ACC112 (cell line): ENCODE results near the gene FRMD5.
"Not testable (repeated sequence)": the region's sequence is repeated elsewhere in the genome, so short reads cannot be mapped to it uniquely, and the experiment has no call there.

Source experiments
- H2AFZ ChIP-seq: fragments of 200-600 bp; sonication (generic); one replicate; pipeline ENCODE4 v1.6.0; 2017; ENCODE audit warnings: antibody characterized with exemption, low read length; ENCODE audit not compliant: unreplicated experiment
- H3K27ac ChIP-seq: fragments of 200-600 bp; sonication (generic); 2 replicates; pipeline ENCODE4 v1.5.1; 2014; ENCODE audit warnings: low read depth, mild to moderate bottlenecking, antibody characterized with exemption, low read length, moderate library complexity
- H3K27me3 ChIP-seq: fragments of 200-600 bp; sonication (generic); 2 replicates; pipeline ENCODE4 v1.6.1; 2014; ENCODE audit warnings: mild to moderate bottlenecking, antibody characterized with exemption, low read length, moderate library complexity, mixed read lengths; ENCODE audit not compliant: insufficient read depth
- H3K36me3 ChIP-seq: fragments of 200-600 bp; sonication (generic); 2 replicates; pipeline ENCODE4 v1.6.1; 2016; ENCODE audit warnings: mild to moderate bottlenecking, antibody characterized with exemption, low read length, moderate library complexity, mixed read lengths; ENCODE audit not compliant: insufficient read depth
- H3K4me1 ChIP-seq: fragments of 200-600 bp; sonication (generic); one replicate; pipeline ENCODE4 v1.6.1; 2016; ENCODE audit warnings: low read length, mixed read lengths; ENCODE audit not compliant: insufficient read depth, unreplicated experiment, control insufficient read depth
- H3K4me3 ChIP-seq: fragments of 200-600 bp; sonication (generic); 2 replicates; pipeline ENCODE4 v1.5.1; 2014; ENCODE audit warnings: mild to moderate bottlenecking, low read depth, low read length
- H3K79me2 ChIP-seq: fragments of 200-600 bp; sonication (generic); one replicate; pipeline ENCODE4 v1.6.0; 2016; ENCODE audit warnings: low read length; ENCODE audit not compliant: control insufficient read depth, unreplicated experiment, insufficient read depth

The FRMD5 gene

GRCh38 chr15:43830691-43831275, 364.3 kb downstream of the FRMD5 start:
- H3K27ac ChIP-seq, H2AFZ ChIP-seq, H3K27me3 ChIP-seq, H3K4me3 ChIP-seq, H3K36me3 ChIP-seq: not testable (repeated sequence)
- Histone ChIP-seq H3K79me2 (peaks cover 48% of the 10 kb centered on the region), H3K4me1 (peaks cover 11% of the 10 kb centered on the region)

DNA sequence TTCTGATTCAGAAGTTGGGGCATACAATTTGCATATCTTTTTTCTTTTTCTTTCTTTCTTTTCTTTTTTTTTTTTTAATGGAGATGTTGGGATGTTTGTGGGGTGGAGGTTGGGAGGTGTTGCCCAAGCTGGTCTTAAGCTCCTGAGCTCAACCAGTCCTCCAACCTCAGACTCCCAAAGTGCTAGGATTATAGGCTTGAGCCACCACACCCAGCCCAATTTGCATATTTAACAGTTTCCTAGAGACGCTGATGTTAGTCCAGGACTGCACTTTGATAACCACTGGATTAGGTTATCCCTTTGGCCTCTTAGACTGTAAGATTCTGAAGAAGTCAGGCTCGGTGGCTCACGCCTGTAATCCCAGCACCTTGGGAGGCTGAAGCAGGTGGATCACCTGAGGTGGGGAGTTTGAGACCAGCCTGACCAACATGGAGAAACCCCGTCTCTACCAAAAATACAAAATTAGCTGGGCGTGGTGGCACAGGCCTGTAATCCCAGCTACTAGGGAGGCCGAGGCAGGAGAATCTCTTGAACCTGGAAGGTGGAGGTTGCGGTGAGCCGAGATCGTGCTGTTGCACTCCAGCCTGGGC, 365.0 kb downstream of the FRMD5 start:
- H2AFZ ChIP-seq, H3K27ac ChIP-seq, H3K27me3 ChIP-seq, H3K36me3 ChIP-seq, H3K4me3 ChIP-seq: not testable (repeated sequence)
- H3K4me1 ChIP-seq = peaks cover 11% of the 10 kb centered on the region
- peaks cover 48% of the 10 kb centered on the region for H3K79me2 ChIP-seq

DNA sequence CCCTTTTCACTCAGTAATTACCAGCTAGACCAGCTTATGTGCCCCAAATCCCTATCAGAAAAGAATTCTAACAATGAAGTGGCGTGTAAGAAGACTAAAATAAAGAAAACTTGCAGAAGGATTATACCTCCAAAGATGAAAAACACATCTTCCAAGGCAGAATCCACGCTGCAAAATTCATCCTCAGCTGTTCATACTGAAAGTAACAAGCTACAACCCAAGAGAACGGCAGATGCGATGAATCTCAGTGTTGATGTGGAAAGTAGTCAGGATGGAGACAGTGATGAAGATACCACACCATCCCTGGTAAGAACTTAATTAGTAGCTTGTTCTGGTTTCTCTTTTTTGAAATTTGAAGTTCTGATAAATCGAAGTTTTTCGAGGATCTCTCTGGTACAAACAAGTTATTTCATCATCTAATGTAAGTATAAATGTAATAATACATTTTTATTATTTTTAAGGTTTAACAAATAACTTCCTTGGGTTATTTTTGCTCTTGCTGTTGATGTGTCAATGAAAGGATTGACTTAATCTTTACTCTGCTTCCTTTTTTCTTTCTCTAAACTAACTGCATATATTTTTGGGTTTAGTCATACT, 366.9 kb downstream of the FRMD5 start:
- no peak overlapping the region; the same call in 1 of the 2 replicates for H3K27ac ChIP-seq
- no peaks in the 10 kb centered on the region for H3K27me3 ChIP-seq
- peaks cover 56% of the 10 kb centered on the region for H3K79me2 ChIP-seq
- H3K4me1 ChIP-seq = peaks cover 15% of the 10 kb centered on the region
- H2AFZ ChIP-seq = no peak overlapping the region
- H3K4me3 ChIP-seq = peak overlapping the region; percentile 81
- H3K36me3 ChIP-seq = no peaks in the 10 kb centered on the region; the same call in 1 of the 2 replicates

DNA sequence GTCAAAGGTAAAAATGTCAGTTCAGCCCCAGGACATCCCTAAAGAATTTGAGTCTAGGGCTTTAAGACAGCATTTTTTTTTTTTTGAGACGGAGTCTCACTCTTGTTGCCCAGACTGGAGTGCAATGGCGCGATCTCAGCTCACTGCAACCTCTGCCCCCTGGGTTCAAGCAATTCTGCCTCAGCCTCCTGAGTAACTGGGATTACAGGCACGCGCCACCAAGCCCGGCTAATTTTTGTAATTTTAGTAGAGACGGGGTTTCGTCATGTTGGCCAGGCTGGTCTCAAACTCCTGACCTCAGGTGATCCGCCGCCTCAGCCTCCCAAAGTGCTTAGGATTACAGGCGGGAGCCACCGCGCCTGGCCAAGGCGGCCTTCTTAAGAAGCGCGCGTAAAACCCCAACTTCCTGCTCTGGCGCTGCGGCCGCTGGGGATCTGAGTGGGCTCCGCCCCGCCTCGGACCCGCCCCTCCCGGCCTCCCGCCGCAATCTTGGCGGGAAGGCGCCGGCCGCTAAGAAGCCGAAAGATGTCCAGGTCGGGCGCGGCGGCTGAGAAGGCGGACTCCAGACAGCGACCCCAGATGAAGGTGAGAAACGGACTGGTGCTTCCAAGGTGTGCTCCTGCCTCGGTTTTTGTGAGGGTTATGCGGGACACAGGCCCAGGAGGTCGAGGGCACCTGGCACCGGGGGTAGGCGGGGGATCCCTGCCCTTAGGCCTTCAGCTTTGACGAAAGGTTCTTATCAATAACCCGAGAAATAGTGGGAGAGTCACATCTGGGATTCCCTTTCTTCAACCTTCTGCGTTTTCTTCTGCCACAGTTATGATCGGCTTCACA, 368.3 kb downstream of the FRMD5 start, which contains the start of gene WDR76:
Gene WDR76 (plus strand): TSS at position 495 of the 834 bp plus-strand sequence. CDS start 31 bp downstream, at position 526.
- peak within 1 kb of the TSS; percentile 81 for H3K4me3 ChIP-seq
- peak within 1 kb of the TSS; percentile 66 for H3K27ac ChIP-seq
- H3K79me2 ChIP-seq = peaks cover 65% of the 10 kb centered on the region
- peaks cover 20% of the 10 kb centered on the region for H3K4me1 ChIP-seq
- H3K27me3 ChIP-seq = no peaks in the 10 kb centered on the region
- H2AFZ ChIP-seq = peak within 1 kb of the TSS; percentile 57
- H3K36me3 ChIP-seq = no peaks in the 10 kb centered on the region

DNA sequence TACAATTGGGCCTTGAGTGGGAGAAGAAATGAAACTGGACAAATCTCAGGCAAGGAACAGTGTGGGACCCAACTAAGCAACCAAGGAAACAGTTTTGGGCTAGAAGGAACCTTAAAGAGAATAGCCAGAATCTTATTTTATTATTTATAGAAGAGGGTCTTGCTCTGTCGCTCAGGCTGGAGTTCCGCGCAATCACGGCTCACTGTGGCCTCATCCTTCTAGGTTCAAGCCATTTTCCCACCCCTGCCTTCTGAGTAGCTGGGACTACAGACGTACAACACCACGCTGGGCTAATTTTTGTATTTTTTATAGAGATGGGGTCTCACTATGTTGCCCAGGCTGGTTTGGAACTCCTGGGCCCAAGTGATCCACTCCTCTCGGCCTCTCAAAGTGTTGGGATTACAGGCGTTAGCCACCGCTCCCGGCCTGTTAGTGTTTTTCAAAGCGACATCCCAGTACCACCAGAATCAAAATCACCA, 369.0 kb downstream of the FRMD5 start:
- peaks cover 23% of the 10 kb centered on the region for H3K4me1 ChIP-seq
- peak overlapping the region; percentile 66; the same call in 1 of the 2 replicates for H3K27ac ChIP-seq
- H3K27me3 ChIP-seq = no peaks in the 10 kb centered on the region
- peaks cover 67% of the 10 kb centered on the region for H3K79me2 ChIP-seq
- H2AFZ ChIP-seq = peak overlapping the region; percentile 1
- H3K4me3 ChIP-seq = peak overlapping the region; percentile 81
- H3K36me3 ChIP-seq = no peaks in the 10 kb centered on the region

DNA sequence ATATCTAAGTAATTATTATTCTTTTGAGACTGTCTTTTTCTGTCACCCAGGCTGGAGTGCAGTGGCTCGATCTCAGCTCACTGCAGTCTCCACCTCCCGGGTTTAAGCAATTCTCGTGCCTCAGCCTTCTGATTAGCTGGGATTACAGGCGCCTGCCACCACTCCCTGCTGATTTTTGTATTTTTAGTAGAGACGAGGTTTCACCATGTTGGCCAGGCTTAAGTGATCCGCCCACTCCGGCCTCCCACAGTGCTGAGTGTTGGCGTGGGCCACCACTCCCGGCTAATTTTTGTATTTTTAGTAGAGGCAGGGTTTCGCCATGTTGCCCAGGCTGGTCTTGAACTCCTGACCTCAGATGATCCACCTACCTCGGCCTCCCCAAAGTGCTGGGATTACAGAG, 369.8 kb downstream of the FRMD5 start:
- H3K36me3 ChIP-seq, H3K27me3 ChIP-seq, H2AFZ ChIP-seq, H3K4me3 ChIP-seq: not testable (repeated sequence)
- peaks cover 70% of the 10 kb centered on the region for H3K79me2 ChIP-seq
- peak overlapping the region; percentile 89; the same call in 1 of the 2 replicates for H3K27ac ChIP-seq
- peaks cover 23% of the 10 kb centered on the region for H3K4me1 ChIP-seq

DNA sequence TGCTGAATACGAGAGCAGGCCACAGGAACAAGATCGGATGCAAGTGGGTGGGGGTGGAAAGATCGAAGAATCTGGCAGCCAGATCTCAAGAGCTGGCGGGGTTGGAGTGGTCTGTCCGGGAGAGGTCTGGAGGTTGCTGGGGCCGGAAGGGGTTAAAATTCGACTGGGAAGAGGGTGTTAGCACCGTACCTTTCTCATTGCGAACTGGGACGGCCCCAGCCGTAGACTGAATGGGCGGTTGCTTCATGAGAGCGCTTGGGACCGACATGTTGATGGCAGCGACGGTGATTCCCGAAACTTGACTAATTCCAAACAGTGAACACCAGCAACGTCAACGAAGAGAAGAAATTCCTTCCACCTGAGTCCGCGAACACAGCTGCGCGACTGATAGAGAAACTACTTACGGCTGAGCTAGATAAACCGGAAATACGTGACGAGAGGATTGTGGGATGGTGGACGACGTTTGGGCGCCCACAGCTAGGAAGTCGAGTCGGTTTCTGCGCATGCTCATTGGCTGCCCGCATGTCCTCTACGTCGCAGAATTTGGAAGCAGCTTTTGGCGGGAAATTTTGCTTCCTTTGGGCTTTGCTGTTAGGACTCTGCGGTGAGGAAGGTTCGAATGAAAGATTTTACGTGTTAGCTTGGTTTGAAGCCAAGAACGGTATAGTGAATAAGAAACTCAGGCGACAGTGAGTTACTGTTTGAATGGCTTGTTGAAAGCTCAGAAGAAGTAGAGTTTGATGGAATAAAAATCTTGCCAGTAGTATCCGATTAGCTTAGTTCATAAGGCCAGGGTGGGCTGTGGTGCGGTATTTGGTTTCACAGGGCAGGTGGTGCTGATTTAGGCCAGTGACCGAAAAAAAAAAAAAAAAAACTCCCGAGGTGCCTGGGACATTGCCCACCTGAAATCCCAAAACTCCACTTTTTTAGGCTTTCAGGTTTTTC, 370.5 kb downstream of the FRMD5 start, which contains the start of gene MFAP1:
Gene MFAP1 (minus strand): TSS at position 389 of the 945 bp plus-strand sequence. CDS start 121 bp downstream, at position 268.
- H2AFZ ChIP-seq = peak within 1 kb of the TSS; percentile 70
- H3K27me3 ChIP-seq = no peaks in the 10 kb centered on the region
- H3K4me3 ChIP-seq = peak within 1 kb of the TSS; percentile 90
- H3K27ac ChIP-seq = peak within 1 kb of the TSS; percentile 89
- H3K4me1 ChIP-seq = peaks cover 21% of the 10 kb centered on the region
- H3K36me3 ChIP-seq = no peaks in the 10 kb centered on the region
- peaks cover 72% of the 10 kb centered on the region for H3K79me2 ChIP-seq

DNA sequence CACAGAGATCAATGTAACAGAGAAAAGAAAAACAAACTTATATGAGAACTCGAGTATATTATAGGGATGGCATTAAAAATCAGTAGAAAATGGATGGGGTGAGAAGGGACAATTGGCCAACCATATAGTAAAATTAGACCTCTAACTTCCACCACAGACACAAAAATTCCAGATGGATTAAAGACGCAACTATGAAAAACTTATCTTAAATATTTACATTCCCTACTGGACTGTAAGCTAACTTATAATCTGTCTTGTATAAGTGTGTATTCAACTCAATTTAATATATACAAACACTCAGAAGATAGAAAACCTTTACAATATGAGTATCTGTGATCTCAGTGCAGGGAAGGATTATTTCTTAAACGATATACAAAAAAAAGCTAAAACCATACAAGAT, 373.6 kb downstream of the FRMD5 start:
- H2AFZ ChIP-seq = no peak overlapping the region
- H3K4me1 ChIP-seq = peaks cover 15% of the 10 kb centered on the region
- H3K4me3 ChIP-seq = peak overlapping the region; percentile 31
- H3K27me3 ChIP-seq = no peaks in the 10 kb centered on the region
- peaks cover 63% of the 10 kb centered on the region for H3K79me2 ChIP-seq
- no peaks in the 10 kb centered on the region; the same call in 1 of the 2 replicates for H3K36me3 ChIP-seq
- no peak overlapping the region for H3K27ac ChIP-seq
